GM12891 (cell line): Measurements from ENCODE around the gene SNX8.

Source experiments
- PAX5 ChIP-seq: IDR thresholded peaks from 2 replicates; pipeline ENCODE4 v1.6.1; 2011; ENCODE audit warnings: low read length, moderate library complexity, mild to moderate bottlenecking; ENCODE audit not compliant: insufficient read depth, severe bottlenecking
- POLR2A ChIP-seq: IDR thresholded peaks from 2 replicates; pipeline ENCODE4 v1.6.1; 2011; ENCODE audit warnings: low read depth, low read length, control low read depth
- POLR2AphosphoS5 ChIP-seq: IDR thresholded peaks from 2 replicates; pipeline ENCODE4 v1.6.1; 2011; ENCODE audit warnings: low read depth, low read length, control low read depth
- SPI1 ChIP-seq: IDR thresholded peaks from 2 replicates; pipeline ENCODE4 v1.6.1; 2011; ENCODE audit warnings: low read depth, low read length, control low read depth
- TAF1 ChIP-seq: IDR thresholded peaks from 2 replicates; pipeline ENCODE4 v1.6.1; 2011; ENCODE audit warnings: low read depth, low read length, control low read depth

- no peak for TF ChIP-seq POLR2AphosphoS5
- no peak for TF ChIP-seq POLR2A
- no peak for TF ChIP-seq TAF1
- TF ChIP-seq PAX5: no peak
- TF ChIP-seq SPI1: no peak
Observed at GRCh38 chr7:2212906-2213305, 101.3 kb downstream of the SNX8 start.
